Dendritic cell treated with granulocyte-macrophage colony-stimulating factor and Interleukin-4, amounts not matched to agents 40 ng/mL and 50 ng/mL, for 4 days (primary cell): ENCODE results near the gene FRMPD2.

Experiments
- H3K27ac Mint-ChIP-seq: one replicate; pipeline ENCODE4 v1.8.0; 2022; ENCODE audit warnings: mild to moderate bottlenecking, mixed read lengths
- H3K27me3 Mint-ChIP-seq: one replicate; pipeline ENCODE4 v1.8.0; 2022; ENCODE audit warnings: mild to moderate bottlenecking, mixed read lengths
- H3K36me3 Mint-ChIP-seq: one replicate; pipeline ENCODE4 v1.8.0; 2022; ENCODE audit warnings: low read depth, mixed read lengths
- H3K4me1 Mint-ChIP-seq: one replicate; pipeline ENCODE4 v1.8.0; 2022; ENCODE audit warnings: low read depth, mixed read lengths
- H3K4me3 Mint-ChIP-seq: one replicate; pipeline ENCODE4 v1.8.0; 2022; ENCODE audit warnings: mild to moderate bottlenecking, moderate library complexity, mixed read lengths
- H3K9me3 Mint-ChIP-seq: one replicate; pipeline ENCODE4 v1.8.0; 2022; ENCODE audit warnings: mixed read lengths
- intact Hi-C: fragments of 100-400 bp; cut with micrococcal nuclease; formaldehyde crosslinking; loops from one replicate; pipeline ENCODE4 v1.15.0; 2022

FRMPD2 gene

GRCh38 chr10:48300556-48300955 lies 26.1 kb upstream of the FRMPD2 start:
- no peaks in the 10 kb centered on the region for H3K9me3 Mint-ChIP-seq
- H3K27ac Mint-ChIP-seq: no peak overlapping the region
- intact Hi-C loops: no loop called here
- peaks cover 5% of the 10 kb centered on the region for H3K4me1 Mint-ChIP-seq
- H3K4me3 Mint-ChIP-seq: no peak overlapping the region
- no peaks in the 10 kb centered on the region for H3K36me3 Mint-ChIP-seq
- H3K27me3 Mint-ChIP-seq: peaks cover 5% of the 10 kb centered on the region

DNA sequence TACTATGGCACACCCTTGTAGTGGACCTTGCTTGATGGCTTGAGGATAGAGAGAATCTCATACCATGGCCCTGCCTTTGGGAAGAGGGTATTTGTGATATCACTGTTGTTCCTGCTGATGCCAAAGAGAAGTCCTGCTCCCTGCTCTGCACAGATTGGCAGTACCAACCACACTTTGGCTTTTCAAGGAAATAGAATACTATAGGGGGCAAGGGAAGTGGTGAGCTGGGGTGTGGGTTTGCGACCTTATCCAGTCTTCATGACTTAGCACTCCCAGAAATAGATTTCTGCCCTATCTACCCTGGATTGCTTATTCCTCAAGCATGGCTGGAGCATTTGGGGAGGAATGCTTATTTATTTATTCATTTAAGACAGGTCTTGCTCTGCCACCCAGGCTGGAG lies 25.2 kb upstream of the FRMPD2 start:
- H3K4me3 Mint-ChIP-seq: no peak overlapping the region
- no peak overlapping the region for H3K27ac Mint-ChIP-seq
- no peaks in the 10 kb centered on the region for H3K36me3 Mint-ChIP-seq
- H3K9me3 Mint-ChIP-seq: no peaks in the 10 kb centered on the region
- intact Hi-C loops: no loop called here
- peaks cover 5% of the 10 kb centered on the region for H3K27me3 Mint-ChIP-seq
- peaks cover 5% of the 10 kb centered on the region for H3K4me1 Mint-ChIP-seq

DNA sequence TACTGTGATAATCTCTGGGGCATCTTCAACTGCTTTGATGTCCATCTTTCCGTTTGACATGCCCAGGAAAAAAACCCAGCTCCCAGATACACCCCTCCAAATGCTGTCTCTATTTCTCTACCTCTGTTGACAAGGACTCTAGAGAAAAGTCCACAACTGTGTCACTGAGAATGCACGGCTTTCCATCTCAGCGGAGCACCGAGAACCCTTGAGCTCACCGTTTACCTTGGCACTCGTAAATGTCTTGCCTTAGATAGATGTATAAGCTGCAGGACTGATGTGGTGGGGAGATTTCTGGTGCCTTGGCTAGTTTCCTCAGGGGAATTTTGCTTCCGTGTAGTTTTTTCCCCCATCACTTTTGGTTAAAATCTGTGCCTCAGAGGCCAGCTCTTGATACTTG lies 24.6 kb upstream of the FRMPD2 start:
- no peaks in the 10 kb centered on the region for H3K9me3 Mint-ChIP-seq
- no peak overlapping the region for H3K4me3 Mint-ChIP-seq
- H3K36me3 Mint-ChIP-seq: no peaks in the 10 kb centered on the region
- no peak overlapping the region for H3K27ac Mint-ChIP-seq
- intact Hi-C loops: no loop called here
- H3K27me3 Mint-ChIP-seq: peaks cover 5% of the 10 kb centered on the region
- peaks cover 5% of the 10 kb centered on the region for H3K4me1 Mint-ChIP-seq

GRCh38 chr10:48296576-48297098 lies 22.1 kb upstream of the FRMPD2 start:
- Mint-ChIP-seq H3K9me3 (no peaks in the 10 kb centered on the region), H3K27ac (no peak overlapping the region), H3K36me3 (no peaks in the 10 kb centered on the region), H3K4me1 (peaks cover under 1% of the 10 kb centered on the region), H3K27me3 (peaks cover 5% of the 10 kb centered on the region), H3K4me3 (no peak overlapping the region)
- intact Hi-C loops: no loop called here

DNA sequence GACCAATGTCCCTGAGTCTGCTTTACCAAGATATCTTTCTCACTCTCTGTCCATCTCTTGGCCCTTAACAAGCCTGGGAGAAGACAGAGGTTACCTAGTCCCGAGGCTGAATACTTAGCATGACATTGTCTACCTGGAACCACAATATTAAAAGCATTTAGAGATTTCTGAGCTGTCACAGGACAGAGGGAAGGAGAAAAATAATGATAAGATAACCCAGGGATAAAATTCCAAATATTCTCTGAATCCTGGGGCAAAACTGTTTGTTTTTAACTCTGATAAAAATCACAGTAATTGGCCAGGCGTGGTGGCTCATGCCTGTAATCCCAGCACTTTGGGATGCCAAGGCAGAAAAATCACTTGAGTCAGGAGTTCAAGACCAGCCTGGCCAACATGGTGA lies 19.9 kb upstream of the FRMPD2 start:
- Mint-ChIP-seq H3K27ac (no peak overlapping the region), H3K27me3 (no peaks in the 10 kb centered on the region), H3K36me3 (no peaks in the 10 kb centered on the region), H3K4me3 (no peak overlapping the region), H3K9me3 (no peaks in the 10 kb centered on the region), H3K4me1 (peaks cover 12% of the 10 kb centered on the region)
- intact Hi-C loops: loop anchor here (5.0 kb wide), 1 partner anchor 77 kb away; no protein-coding TSS in a partner anchor

GRCh38 chr10:48292616-48293015 lies 18.1 kb upstream of the FRMPD2 start:
- Mint-ChIP-seq H3K4me3 (no peak overlapping the region), H3K4me1 (peaks cover 12% of the 10 kb centered on the region), H3K27me3 (peaks cover 1% of the 10 kb centered on the region), H3K27ac (no peak overlapping the region), H3K9me3 (no peaks in the 10 kb centered on the region), H3K36me3 (no peaks in the 10 kb centered on the region)
- intact Hi-C loops: loop anchor here (5.0 kb wide), 1 partner anchor 75 kb away; no protein-coding TSS in a partner anchor

DNA sequence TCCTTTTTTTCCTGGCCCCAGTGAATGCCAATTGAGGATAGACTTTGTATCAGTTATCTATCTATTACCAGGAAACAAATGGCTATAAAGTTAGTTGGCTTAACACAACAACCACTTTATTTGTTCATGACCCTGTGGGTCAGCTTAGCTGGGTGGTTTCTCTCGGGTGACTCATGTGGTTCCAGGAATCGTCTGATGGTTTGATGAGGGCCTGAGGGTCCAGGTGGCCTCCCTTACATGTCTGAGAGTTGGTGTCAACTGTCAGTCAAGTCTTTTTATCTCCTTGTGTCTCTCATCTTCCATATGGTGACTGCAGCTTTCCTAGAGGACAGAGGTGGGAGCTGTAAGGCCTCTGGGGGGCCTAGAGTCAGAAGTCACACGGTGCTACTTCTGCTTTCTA lies 16.7 kb upstream of the FRMPD2 start:
- Mint-ChIP-seq H3K27me3 (peaks cover 4% of the 10 kb centered on the region), H3K36me3 (no peaks in the 10 kb centered on the region), H3K4me3 (no peak overlapping the region), H3K4me1 (peaks cover 12% of the 10 kb centered on the region), H3K27ac (no peak overlapping the region), H3K9me3 (no peaks in the 10 kb centered on the region)
- intact Hi-C loops: loop anchor here (5.0 kb wide), 1 partner anchor 74 kb away; no protein-coding TSS in a partner anchor

- Mint-ChIP-seq H3K4me1 (peaks cover 12% of the 10 kb centered on the region), H3K36me3 (no peaks in the 10 kb centered on the region), H3K9me3 (no peaks in the 10 kb centered on the region), H3K4me3 (no peak overlapping the region), H3K27ac (no peak overlapping the region), H3K27me3 (peaks cover 10% of the 10 kb centered on the region)
- intact Hi-C loops: loop anchor here (5.0 kb wide), 1 partner anchor 73 kb away; no protein-coding TSS in a partner anchor
These were observed 15.8 kb upstream of the FRMPD2 start for GRCh38 chr10:48290286-48290685.

- H3K4me3 Mint-ChIP-seq: no peak overlapping the region
- no peak overlapping the region for H3K27ac Mint-ChIP-seq
- H3K4me1 Mint-ChIP-seq: peaks cover 12% of the 10 kb centered on the region
- no peaks in the 10 kb centered on the region for H3K36me3 Mint-ChIP-seq
- intact Hi-C loops: loop anchor here (5.0 kb wide), 1 partner anchor 72 kb away; no protein-coding TSS in a partner anchor
- peaks cover 11% of the 10 kb centered on the region for H3K27me3 Mint-ChIP-seq
- no peaks in the 10 kb centered on the region for H3K9me3 Mint-ChIP-seq
These were observed 15.2 kb upstream of the FRMPD2 start for GRCh38 chr10:48289501-48290238.

GRCh38 chr10:48288661-48289060 lies 14.2 kb upstream of the FRMPD2 start:
- peaks cover 7% of the 10 kb centered on the region for H3K9me3 Mint-ChIP-seq
- no peaks in the 10 kb centered on the region for H3K36me3 Mint-ChIP-seq
- no peak overlapping the region for H3K4me3 Mint-ChIP-seq
- intact Hi-C loops: no loop called here
- peaks cover 11% of the 10 kb centered on the region for H3K27me3 Mint-ChIP-seq
- H3K4me1 Mint-ChIP-seq: peaks cover 12% of the 10 kb centered on the region
- H3K27ac Mint-ChIP-seq: no peak overlapping the region

- H3K36me3 Mint-ChIP-seq: no peaks in the 10 kb centered on the region
- peaks cover 12% of the 10 kb centered on the region for H3K4me1 Mint-ChIP-seq
- H3K27me3 Mint-ChIP-seq: peaks cover 11% of the 10 kb centered on the region
- H3K27ac Mint-ChIP-seq: no peak overlapping the region
- H3K4me3 Mint-ChIP-seq: no peak overlapping the region
- intact Hi-C loops: no loop called here
- peaks cover 11% of the 10 kb centered on the region for H3K9me3 Mint-ChIP-seq
These were observed 13.2 kb upstream of the FRMPD2 start for GRCh38 chr10:48287417-48288391.

DNA sequence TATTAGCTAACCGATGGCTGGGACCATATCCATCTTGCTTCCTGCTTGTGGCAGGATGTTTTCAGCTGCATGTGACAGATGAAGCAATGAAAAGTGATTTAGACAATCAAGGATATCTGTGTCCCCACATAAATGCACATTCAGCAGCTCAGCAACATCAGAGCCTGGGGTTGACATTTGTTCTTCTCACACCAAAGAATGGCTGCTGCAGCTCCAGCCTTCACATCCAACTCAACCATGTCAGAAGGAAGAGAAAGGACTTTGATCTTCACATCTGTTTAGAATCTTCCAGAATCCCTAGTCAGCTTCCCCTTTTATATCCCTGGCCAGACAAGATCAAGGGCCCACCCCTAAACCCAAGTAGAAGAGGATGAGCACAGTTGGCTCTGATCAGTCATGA lies 11.9 kb upstream of the FRMPD2 start:
- Mint-ChIP-seq H3K9me3 (peaks cover 14% of the 10 kb centered on the region), H3K27ac (no peak overlapping the region), H3K4me1 (peaks cover 8% of the 10 kb centered on the region), H3K27me3 (peaks cover 11% of the 10 kb centered on the region), H3K36me3 (no peaks in the 10 kb centered on the region), H3K4me3 (no peak overlapping the region)
- intact Hi-C loops: no loop called here

DNA sequence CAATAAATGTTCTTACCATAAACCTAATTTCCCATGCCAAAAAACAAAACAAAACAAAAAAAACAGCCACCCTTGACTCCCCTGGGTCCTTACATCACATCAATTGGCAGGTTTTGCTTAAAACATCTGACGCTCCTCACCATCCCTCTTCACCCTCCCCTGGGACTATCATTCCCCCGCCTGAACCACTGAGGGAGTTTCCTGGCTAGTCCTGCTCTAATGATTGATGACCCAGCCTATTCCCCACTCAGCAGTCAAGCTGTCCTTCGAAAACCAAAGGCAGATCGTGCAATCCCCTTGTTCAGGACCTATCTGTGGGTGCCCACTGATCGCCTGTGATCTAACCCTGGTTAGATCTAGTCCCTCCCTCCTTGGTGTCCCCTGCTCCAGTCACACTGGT lies 11.2 kb upstream of the FRMPD2 start:
- Mint-ChIP-seq H3K9me3 (peaks cover 18% of the 10 kb centered on the region), H3K4me3 (no peak overlapping the region), H3K36me3 (no peaks in the 10 kb centered on the region), H3K27me3 (peaks cover 11% of the 10 kb centered on the region), H3K4me1 (peaks cover 5% of the 10 kb centered on the region), H3K27ac (no peak overlapping the region)
- intact Hi-C loops: no loop called here

- peaks cover 1% of the 10 kb centered on the region for H3K4me1 Mint-ChIP-seq
- peaks cover 18% of the 10 kb centered on the region for H3K9me3 Mint-ChIP-seq
- no peaks in the 10 kb centered on the region for H3K36me3 Mint-ChIP-seq
- H3K4me3 Mint-ChIP-seq: no peak overlapping the region
- intact Hi-C loops: no loop called here
- peaks cover 11% of the 10 kb centered on the region for H3K27me3 Mint-ChIP-seq
- H3K27ac Mint-ChIP-seq: no peak overlapping the region
These were observed 10.3 kb upstream of the FRMPD2 start for GRCh38 chr10:48284811-48285210.
